Retinal pigment epithelial cell (primary cell): ENCODE results near the gene NPPC.
"Not testable (repeated sequence)": the region's sequence is repeated elsewhere in the genome, so short reads cannot be mapped to it uniquely, and the experiment has no call there.

ENCODE experiments used
- DNase-seq: peaks from one replicate; pipeline ENCODE4 v3.0.0-alpha.2; 2010; ENCODE audit warnings: low read depth
- H3K4me3 ChIP-seq: 2 replicates; pipeline ENCODE4 v1.5.1; 2011; ENCODE audit warnings: mild to moderate bottlenecking, low read length, control low read depth, moderate library complexity
- CTCF ChIP-seq: conservative IDR thresholded peaks from 2 replicates; pipeline ENCODE4 v1.5.1; 2011; ENCODE audit warnings: low read depth, low read length, control low read depth, inconsistent platforms

The NPPC gene

GRCh38 chr2:231886071-231886681 is 40.0 kb downstream of the NPPC start:
- H3K4me3 ChIP-seq = no peak overlapping the region
- no peak for DNase-seq
- TF ChIP-seq CTCF = no peak

- no peak for DNase-seq
- TF ChIP-seq CTCF = no peak
- H3K4me3 ChIP-seq = no peak overlapping the region
Measured at GRCh38 chr2:231884438-231885140, 41.6 kb downstream of the NPPC start.

DNA sequence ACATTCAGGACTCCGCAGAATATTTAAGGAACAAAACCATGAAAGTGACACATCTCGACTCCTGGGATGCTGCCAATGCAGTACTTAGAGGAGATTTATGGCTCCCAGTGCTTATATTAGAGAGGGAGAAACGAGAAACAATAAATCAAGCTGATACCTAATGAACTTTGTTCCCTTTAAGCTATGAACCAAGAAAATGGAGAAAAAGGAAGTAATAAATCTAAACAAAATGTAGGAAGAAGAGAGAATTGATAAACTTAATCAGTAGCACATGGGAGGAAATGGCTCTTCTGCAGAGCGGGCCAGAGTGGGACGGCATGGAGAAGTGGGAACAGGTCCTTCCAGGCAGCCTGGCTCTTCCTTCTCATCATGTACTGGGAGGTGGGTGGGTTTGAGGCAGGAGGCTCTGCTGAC is 42.7 kb downstream of the NPPC start:
- no peak for TF ChIP-seq CTCF
- DNase-seq = no peak
- no peak overlapping the region for H3K4me3 ChIP-seq

DNA sequence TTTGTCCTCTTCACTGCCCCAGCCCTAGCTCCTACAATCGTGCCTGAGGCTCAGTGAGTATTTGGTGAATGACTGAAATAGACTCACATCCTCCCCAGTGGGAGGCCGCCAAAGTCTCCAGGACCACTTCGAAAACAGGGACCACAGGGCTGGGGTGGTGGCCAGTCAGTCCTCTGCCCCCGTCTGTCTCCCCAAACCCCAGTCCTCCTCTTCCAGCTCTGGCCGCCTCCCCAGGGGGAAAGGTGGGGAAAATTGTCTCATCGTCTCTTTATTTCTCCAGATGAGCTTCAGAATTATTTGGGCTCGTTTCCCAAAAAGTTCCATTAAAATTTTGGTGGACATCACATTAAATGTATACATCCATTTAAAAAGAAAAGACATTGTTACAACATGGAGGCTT is 43.5 kb downstream of the NPPC start:
- no peak for TF ChIP-seq CTCF
- no peak overlapping the region for H3K4me3 ChIP-seq
- no peak for DNase-seq

DNA sequence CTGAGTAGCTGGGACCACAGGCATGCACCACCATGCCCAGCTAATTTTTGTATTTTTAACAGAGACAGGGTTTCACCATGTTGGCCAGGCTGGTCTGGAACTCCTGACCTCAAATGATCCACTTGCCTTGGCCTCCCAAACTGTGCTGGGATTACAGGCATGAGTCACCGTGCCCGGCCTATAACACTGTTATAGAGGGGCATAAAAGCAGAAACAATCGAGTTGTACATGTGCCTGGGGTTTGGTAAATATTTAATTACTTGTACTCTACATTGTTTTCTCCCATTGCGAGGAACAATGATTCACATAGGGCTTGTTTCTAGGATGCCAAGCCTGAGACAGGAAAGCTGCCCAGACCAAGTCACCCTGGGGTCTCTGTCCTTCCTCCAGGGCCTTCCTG is 45.8 kb downstream of the NPPC start:
- H3K4me3 ChIP-seq, DNase-seq: not testable (repeated sequence)

- H3K4me3 ChIP-seq = no peak overlapping the region
- DNase-seq = no peak
- TF ChIP-seq CTCF = no peak
Measured at GRCh38 chr2:231879216-231879615, 47.0 kb downstream of the NPPC start.

DNA sequence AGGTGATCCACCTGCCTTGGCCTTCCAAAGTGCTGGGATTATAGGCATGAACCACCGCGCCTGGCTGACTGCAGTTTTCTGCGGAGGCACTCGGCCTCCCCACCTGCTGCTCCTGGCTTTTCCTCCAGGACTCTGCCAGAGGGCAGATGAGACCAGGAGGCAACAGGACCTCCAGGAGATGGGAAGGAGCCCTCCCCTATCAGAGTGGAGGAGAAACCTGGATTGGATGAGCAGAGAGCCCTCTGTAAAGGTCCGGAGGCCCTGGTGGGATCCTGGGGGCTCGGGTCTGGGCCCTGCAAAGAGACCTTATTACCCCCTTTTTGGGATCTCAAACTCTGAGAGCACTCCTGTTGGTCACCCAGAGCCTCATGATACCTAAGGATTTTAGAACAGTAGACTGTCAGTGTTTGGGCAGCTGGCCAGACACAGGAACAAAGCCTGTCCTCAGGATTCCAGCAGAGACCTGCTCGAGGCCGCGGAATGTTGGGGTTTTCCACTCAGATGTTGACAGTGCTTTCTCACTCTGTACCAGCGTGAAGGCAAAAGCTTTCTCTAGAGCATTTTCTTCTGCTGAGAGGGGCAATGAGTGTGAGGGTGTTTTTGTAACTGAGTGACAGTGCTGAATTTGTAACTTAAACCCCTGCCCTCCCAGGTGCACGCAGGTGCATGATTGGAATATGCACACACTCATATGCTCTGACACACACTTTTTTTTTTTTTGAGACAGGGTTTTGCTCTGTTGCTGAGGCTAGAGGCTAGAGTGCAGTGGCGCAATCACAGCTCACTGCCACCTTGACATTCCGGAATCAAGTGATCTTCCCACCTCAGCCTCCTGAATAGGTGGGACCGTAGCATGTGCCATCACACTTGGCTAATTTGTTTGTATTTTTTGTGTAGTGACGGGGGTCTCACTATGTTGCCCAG is 48.4 kb downstream of the NPPC start:
- DNase-seq = no peak
- H3K4me3 ChIP-seq = no peak overlapping the region
- no peak for TF ChIP-seq CTCF
